SU-DHL-6 (cell line): ENCODE results near the gene CLIC4.

Source experiments
- H2AFZ ChIP-seq: fragments of 200-600 bp; sonication (generic); 2 replicates; pipeline ENCODE4 v1.6.1; 2014; ENCODE audit warnings: low read depth, mild to moderate bottlenecking, moderate library complexity, mixed read lengths, antibody characterized with exemption, low read length; ENCODE audit not compliant: severe bottlenecking
- H3F3A ChIP-seq: fragments of 200-600 bp; shearing (Covaris generic); 2 replicates; pipeline ENCODE4 v1.6.0; 2016; ENCODE audit warnings: antibody characterized with exemption, mild to moderate bottlenecking; ENCODE audit not compliant: insufficient read depth
- H3K27ac ChIP-seq: fragments of 200-600 bp; sonication (generic); 2 replicates; pipeline ENCODE4 v1.5.1; 2016; ENCODE audit warnings: low read depth, mild to moderate bottlenecking, low read length, moderate library complexity, mixed read lengths
- H3K27me3 ChIP-seq: fragments of 200-600 bp; sonication (generic), shearing (Covaris generic); 2 replicates; pipeline ENCODE4 v1.6.0; 2014; ENCODE audit warnings: mild to moderate bottlenecking, low read length
- H3K36me3 ChIP-seq: fragments of 200-600 bp; sonication (generic); 2 replicates; pipeline ENCODE4 v1.6.1; 2014; ENCODE audit warnings: mild to moderate bottlenecking, low read length, mixed read lengths
- H3K4me2 ChIP-seq: fragments of 300-600, 200-600 bp; shearing (Covaris generic), sonication (generic); 2 replicates; pipeline ENCODE4 v1.6.0; 2014; ENCODE audit warnings: low read length, low read depth, mild to moderate bottlenecking; ENCODE audit not compliant: poor library complexity, severe bottlenecking
- H3K4me3 ChIP-seq: fragments of 200-600 bp; sonication (generic); 2 replicates; pipeline ENCODE4 v1.5.1; 2014; ENCODE audit warnings: antibody characterized with exemption, low read length, mild to moderate bottlenecking, mixed read lengths; ENCODE audit not compliant: insufficient read depth, poor library complexity, severe bottlenecking
- H3K79me2 ChIP-seq: fragments of 200-600 bp; sonication (generic); 2 replicates; pipeline ENCODE4 v1.6.1; 2014; ENCODE audit warnings: mild to moderate bottlenecking, low read length, moderate library complexity; ENCODE audit not compliant: insufficient read depth
- H3K9ac ChIP-seq: fragments of 200-600 bp; sonication (generic); 2 replicates; pipeline ENCODE4 v1.7.0; 2014; ENCODE audit warnings: mild to moderate bottlenecking, low read length
- H3K9me2 ChIP-seq: fragments of 200-600 bp; sonication (generic); replicated peaks from 2 replicates; pipeline ENCODE4 v1.6.1; 2014; ENCODE audit warnings: low read length; ENCODE audit not compliant: insufficient read depth
- H3K9me3 ChIP-seq: fragments of 200-600 bp; sonication (generic); 2 replicates; pipeline ENCODE4 v1.6.1; 2014; ENCODE audit warnings: low read length, mixed read lengths; ENCODE audit not compliant: insufficient read depth
- H4K20me1 ChIP-seq: fragments of 200-600 bp; sonication (generic); 2 replicates; pipeline ENCODE4 v1.6.1; 2014; ENCODE audit warnings: low read depth, mild to moderate bottlenecking, antibody characterized with exemption, low read length, moderate library complexity, mixed read lengths
- CTCF ChIP-seq: fragments of 200-600 bp; sonication (generic); IDR thresholded peaks from one replicate; pipeline ENCODE4 v1.5.1; 2017; ENCODE audit warnings: antibody characterized with exemption, mild to moderate bottlenecking, low read length, moderate library complexity; ENCODE audit not compliant: insufficient read depth, poor library complexity, severe bottlenecking
- EZH2phosphoT487 ChIP-seq: fragments of 200-600 bp; sonication (generic), shearing (Covaris generic); conservative IDR thresholded peaks from 2 replicates; pipeline ENCODE4 v1.6.1; 2018; ENCODE audit warnings: mild to moderate bottlenecking, antibody characterized with exemption, low read length, moderate library complexity, mixed read lengths

The CLIC4 gene

GRCh38 chr1:24864370-24864777 lies 119.1 kb downstream of the CLIC4 start:
- Histone ChIP-seq H3K4me3 (no peak overlapping the region), H2AFZ (no peak overlapping the region), H3K9me3 (no peaks in the 10 kb centered on the region), H3F3A (no peaks in the 10 kb centered on the region), H3K27ac (no peak overlapping the region), H4K20me1 (no peaks in the 10 kb centered on the region), H3K9me2 (no peaks in the 10 kb centered on the region), H3K4me2 (no peak overlapping the region), H3K9ac (no peak overlapping the region), H3K27me3 (no peaks in the 10 kb centered on the region), H3K36me3 (no peaks in the 10 kb centered on the region), H3K79me2 (no peaks in the 10 kb centered on the region)
- no peak for TF ChIP-seq EZH2phosphoT487
- no peak for TF ChIP-seq CTCF

- Histone ChIP-seq H2AFZ (no peak overlapping the region), H3K27ac (no peak overlapping the region), H3K9ac (no peak overlapping the region), H3K79me2 (no peaks in the 10 kb centered on the region), H3K27me3 (no peaks in the 10 kb centered on the region), H3F3A (no peaks in the 10 kb centered on the region), H3K4me3 (no peak overlapping the region), H3K9me3 (no peaks in the 10 kb centered on the region), H3K36me3 (no peaks in the 10 kb centered on the region), H3K9me2 (no peaks in the 10 kb centered on the region), H3K4me2 (no peak overlapping the region), H4K20me1 (no peaks in the 10 kb centered on the region)
- no peak for TF ChIP-seq CTCF
- TF ChIP-seq EZH2phosphoT487 = no peak
Observed at GRCh38 chr1:24865168-24865567, 119.9 kb downstream of the CLIC4 start.

GRCh38 chr1:24865587-24865986 lies 120.3 kb downstream of the CLIC4 start:
- Histone ChIP-seq H4K20me1 (no peaks in the 10 kb centered on the region), H3K4me2 (no peak overlapping the region), H3K36me3 (no peaks in the 10 kb centered on the region), H3K27ac (no peak overlapping the region), H2AFZ (no peak overlapping the region), H3K4me3 (no peak overlapping the region), H3K9ac (no peak overlapping the region), H3K79me2 (no peaks in the 10 kb centered on the region), H3K27me3 (no peaks in the 10 kb centered on the region), H3F3A (no peaks in the 10 kb centered on the region), H3K9me2 (no peaks in the 10 kb centered on the region), H3K9me3 (no peaks in the 10 kb centered on the region)
- TF ChIP-seq EZH2phosphoT487 (no peak), CTCF (no peak)
